CD4-positive, alpha-beta T cell treated with Interleukin-4 for 1 hour (primary cell): ENCODE measurements around the gene TM4SF1.
"Not testable (repeated sequence)": the region's sequence is repeated elsewhere in the genome, so short reads cannot be mapped to it uniquely, and the experiment has no call there.

ENCODE experiments used
- DNase-seq, 2 donors: peaks; one replicate each; pipeline ENCODE4 v3.0.0-alpha.2; 2020 to 2022

The TM4SF1 gene

DNA sequence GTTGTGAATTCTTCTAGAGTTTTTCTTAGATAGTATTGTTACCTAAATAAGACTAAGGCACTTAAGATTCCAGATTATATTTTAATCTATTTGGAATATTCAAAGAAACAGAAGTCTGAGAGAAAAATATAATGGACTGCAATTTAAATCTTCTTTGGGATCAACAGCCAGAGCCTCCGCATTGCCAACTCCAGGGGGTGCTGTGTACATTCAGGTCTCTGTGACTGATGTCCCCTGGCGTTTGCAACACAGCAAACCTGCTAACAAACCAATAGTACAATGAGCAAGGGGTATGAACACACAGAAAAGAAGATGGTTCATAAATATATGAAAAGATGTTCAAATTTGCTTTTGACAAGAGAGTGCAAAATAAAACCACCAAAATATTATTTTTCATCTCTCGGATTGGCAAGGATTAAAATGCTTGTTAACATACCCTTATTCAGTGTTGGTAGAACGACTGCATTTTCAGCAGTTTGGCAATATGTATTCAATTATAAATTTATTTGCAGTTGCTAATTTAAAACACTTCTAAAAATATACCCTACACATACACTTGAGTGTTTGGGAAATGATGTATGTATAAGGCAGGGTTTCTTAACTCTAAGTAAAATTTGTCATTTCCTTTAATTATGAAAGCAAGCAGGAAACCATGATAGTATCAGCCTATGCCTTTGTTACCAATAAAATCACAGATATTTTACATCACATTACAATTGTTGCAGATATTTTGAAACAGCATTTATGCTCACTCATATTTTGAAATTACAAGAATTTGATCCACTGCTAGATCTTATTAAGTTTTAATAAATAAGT is 16.1 kb upstream of the TM4SF1 start:
- peak; percentile 16 to 44 for DNase-seq

DNA sequence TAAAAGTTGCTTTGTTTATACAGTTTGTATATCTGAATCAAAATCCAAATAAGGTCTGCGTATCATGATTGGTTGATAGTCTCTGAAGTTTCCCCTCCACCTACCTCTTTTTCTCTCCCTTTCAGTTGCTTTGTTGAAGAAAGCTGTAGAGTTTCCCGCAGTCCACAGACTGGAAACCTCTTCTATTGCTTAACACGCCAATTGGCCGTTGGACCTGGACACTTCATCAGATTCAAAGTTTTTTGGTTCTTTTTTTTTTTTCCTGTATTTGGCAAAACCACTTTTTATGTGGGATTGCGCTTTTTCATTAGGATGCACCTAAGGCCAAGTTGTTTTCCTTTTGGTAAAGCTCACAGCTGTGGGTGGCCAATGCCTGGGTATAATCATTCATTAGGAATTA is 14.5 kb upstream of the TM4SF1 start:
- no peak for DNase-seq

DNA sequence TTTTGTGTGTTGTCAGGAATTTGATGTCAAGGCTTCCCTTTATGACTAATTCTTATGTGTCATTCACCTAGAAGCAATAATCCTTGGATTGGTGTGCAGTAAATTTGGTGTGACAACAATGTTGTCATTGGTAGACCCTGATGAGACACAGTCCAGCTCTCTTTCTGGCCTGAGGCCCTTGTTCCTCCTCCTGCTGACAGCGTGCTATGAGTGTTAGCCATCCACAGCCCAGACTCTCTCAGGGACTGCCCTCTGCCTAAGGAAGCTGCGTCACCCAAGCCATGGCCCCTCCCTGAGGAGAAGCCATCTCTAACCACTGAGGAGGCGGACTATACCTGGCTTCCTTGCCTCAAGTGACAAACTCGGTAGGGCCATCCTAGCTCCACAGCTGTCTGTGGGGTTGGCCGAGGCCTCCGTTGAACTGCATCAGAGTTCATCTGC is 13.3 kb upstream of the TM4SF1 start:
- no peak for DNase-seq

DNA sequence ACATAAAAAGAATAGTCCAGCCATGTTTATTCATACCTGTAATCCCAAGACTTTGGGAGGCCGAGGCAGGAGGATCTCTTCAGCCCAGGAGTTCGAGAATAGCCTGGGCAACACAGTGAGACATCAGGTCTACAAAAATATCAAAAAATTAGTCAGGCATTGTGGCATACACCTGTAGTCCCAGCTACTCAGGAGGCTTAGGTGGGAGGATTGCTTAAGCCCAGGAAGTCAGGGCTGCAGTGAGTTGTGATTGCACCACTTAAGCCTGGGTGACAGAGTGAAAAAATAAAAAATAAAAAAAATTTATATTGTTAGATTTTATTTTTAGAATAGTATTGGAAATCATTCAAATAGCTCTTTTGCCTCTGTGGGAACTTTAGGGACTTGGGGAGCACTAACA is 12.8 kb upstream of the TM4SF1 start:
- no peak for DNase-seq

DNA sequence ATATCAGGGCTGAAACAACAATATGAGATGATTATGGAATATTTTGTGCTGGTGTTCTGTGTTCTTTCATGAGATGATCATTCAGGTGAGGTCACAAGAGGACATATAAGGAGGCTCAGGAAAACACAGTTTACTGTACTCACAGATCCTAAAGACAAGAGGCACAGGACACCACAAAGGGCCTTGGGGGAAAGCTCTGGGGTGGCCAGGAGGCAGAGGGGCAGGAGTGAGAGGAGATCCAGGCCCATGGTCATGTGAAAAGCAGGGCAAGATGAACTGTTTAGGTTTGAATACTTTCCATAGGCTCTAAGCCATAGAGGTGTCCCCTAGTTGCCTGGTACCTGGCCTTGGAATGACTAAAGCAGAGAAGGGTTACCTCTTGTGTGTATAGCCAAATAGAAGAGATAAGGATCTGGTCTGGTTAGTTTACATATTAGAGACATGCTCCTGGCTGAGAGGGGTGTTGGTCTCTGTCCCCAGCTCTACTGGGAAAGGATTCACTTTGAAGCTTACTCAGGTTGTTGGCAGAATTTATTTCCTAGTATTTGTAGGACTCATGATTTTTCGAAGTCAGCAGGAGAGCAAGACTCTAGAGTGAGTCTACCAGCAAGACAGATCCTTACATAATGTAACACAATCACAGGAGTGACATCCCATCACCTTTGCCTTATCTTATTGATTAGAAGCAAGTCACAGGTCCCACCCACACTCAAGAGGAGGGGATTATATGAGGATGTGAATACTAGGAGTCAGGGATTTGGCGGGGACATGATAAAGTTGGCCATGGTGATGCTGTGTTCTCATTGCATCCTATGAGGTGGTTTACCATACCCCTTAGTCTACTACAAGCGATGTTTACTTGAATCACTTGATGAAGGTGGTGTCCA is 11.3 kb upstream of the TM4SF1 start:
- DNase-seq: no peak

DNA sequence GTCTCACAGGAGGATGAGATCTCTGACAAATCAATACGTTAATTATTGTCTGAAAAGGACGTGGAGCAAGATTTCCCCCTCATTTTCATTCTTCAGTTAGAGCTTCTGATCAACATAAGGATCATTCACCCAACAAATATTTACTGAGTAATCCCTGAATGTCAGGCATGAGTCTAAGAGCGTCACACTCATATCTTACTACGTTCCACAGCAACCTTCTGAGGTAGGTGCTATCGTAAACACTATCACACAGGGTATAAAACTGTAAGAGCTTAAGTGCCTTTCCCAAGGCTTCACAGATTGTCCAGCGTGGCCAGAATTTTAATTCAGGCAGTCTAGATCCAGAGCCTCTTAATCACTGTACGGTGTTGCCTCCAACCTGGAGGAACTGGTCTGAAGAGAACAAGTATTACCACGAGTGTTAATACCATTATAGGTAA is 10.6 kb upstream of the TM4SF1 start:
- DNase-seq: no peak

DNA sequence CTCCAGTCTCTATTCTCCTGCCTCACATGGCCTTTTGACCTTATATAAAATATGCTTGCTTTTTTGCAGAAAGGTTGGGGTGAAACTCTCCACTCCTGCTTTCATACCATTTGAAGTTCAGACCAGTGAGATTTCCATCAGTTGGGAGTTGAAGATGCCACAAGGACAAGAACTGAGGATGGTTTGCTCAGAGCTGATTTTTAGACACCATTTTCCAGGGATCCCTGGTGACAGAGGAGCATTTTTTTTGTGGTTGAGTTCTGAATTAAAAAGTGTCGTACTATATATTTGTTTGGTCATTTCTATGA is 8.8 kb upstream of the TM4SF1 start:
- no peak for DNase-seq

DNA sequence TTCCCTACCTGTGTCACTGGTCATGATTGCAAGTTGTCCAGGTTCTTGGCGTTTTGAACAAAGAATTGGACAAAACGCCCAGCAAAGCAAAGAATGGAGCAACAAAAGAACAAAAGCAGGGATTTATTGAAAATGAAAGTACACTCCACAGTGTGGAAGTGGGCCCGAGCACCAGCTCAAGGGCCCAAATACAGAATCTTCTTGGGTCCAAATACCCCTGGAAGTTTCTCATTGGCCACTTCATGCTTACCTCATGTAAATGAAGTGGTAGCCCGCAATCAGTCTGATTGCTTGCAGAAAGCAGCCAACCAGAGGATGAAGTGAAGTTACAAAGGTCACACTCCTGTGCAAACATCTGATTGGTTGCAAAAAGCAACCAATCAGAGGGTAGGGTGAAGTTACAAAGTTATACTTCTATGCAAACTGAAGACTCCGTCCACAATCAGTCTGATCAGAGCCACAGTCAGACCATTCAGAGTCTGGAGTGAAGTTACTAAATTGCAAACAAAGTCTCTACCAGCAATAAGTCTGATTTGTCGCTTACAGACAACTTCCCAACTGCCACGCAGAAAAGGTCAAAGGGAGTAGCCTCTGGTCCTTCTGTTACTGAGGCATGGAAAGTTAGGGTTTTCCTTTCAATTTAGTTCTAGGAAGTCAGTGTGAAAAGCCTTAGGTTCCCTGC is 8.3 kb upstream of the TM4SF1 start:
- DNase-seq: no peak

DNA sequence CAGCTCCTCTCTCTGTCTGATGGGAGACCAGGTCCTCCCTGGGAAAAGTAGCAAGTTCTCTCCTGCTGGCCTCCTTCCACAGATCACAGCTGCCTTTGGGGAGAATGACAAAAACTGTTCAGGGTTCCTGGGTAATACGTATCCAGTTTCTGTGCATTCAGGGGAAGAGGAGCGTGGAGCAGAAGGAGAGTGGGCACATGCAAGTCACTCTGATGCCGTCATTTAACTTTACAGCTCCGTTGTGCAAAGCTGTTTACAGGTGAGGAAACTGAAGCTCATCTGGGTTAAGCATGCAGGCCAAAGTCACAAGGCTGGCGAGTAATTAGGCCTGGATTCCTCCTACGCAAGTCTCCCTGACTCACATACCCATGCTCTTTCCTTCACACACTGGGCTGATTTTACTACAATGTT is 7.5 kb upstream of the TM4SF1 start:
- no peak for DNase-seq

DNA sequence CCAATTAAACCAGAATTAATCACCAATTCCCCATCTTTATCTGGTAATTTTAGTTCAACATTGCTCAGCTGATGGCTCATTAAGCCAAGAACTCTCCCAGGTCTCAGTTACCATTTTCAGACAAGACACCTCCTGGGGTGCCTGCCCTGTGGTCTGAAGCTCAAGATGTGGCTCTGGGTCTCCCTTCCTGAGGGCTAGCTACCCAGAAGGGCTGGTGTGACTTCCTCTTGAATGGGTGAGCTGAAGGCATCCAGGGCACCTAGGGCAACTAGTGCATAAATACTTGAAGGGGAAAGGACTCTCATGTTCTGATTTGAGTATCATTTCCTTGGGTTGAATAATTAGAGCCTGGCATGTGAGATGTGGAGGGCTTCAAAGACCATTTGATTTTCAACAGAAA is 6.7 kb upstream of the TM4SF1 start:
- DNase-seq: no peak

DNA sequence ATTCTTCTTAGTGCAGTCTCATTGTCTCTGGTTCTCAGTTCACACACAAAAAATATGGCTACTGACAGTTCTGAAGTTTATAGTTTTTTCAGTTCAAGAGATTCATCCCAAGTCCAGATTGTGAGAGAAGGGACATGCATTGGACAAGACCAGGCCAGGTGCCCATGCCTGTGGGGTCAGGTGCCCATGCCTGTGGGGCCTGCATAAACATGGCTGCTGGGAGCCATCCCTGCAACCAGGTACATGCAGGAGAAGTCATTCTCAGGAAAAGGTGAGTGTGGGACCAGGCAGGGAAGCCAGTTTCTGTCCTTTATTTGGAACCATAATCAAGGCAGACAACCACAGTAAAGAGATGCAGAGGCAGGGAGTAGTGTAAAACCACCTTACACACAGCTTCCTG is 6.3 kb upstream of the TM4SF1 start:
- no peak for DNase-seq

DNA sequence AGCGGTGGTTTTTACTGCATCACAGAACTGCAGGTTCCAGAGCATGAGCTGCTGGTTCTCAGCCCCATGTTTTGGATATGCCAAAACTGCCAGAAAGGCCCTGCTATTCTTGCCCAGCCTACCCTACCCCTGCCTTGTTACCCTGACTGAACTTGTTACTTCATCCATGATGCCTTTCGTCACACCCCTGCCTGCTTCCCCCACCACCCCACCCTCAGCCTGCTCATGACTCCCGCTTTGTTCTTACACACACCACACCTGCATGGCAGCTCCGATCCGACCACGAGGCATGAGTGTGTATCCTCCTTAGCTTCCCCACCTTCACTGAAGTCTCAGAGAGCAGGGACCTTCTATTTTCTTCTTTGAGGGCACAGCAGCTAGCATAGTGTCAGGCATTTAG is 5.1 kb upstream of the TM4SF1 start:
- no peak for DNase-seq

DNA sequence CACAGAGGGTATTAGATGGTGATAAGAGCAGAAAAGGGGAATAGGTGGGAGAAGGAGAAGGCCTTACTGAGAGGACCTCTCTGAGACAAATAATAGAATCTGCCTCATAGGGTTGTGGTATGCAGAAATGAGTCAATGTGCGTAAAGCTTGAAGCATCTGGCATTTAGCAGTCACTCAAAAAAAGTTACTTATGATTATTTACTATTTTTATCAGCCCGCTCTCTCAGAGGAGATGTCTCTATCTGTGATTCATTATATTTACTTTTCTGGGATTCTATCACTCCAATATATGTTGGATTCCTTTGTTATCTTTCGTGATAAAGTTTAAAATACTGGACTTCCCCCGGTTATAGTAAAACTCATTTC is 4.6 kb upstream of the TM4SF1 start:
- no peak for DNase-seq

DNA sequence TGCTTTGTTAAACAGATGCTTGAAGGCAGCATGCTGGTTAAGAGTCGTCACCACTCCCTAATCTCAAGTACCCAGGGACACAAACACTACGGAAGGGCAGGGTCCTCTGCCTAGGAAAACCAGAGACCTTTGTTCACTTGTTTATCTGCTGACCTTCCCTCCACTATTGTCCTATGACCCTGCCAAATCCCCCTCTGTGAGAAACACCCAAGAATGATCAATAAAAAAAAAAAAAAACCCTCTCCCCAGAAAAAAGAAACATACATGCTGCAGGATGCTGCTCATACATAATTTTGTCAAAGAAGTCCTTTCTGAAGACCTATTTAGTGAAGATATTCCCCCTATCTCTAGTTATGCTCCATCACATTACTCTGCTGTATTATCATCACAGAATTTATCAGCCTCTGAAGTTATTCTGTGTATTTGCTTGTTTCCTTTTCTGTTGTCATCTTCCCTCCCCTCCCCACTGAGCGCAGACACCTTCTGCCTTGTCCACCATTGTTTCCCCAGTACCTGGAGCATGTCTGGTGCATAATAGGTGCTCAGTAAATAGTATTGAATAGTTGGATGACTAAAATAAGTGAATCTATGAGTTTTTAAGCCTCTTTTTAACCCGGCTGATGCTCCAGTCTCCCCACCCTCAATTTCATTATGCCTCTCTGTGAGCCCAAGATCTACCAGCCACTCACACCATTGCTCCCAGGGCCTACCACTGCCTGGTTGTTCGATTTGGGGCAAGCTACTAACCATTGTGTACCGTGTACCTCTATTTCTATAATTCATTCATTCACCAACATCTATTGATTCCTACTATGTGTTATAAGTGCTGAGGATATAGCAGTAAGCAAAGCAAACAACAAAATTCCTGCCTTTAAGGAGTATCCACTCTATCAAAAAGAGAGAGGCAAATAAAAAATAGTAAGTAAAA is 4.0 kb upstream of the TM4SF1 start:
- no peak for DNase-seq

DNA sequence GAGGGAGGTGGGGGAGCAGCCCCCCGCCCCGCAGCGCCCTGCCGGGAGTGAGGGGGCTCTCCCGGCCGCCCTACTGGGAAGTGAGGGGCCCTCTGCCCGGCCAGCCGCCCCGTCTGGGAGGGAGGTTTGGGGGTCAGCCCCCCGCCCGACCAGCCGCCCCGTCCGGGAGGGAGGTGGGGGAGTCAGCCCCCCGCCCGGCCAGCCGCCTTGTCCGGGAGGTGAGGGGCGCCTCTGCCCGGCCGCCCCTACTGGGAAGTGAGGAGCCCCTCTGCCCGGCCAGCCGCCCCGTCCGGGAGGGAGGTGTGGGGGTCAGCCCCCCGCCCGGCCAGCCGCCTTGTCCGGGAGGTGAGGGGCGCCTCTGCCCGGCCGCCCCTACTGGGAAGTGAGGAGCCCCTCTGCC is 2.8 kb upstream of the TM4SF1 start:
- DNase-seq: not testable (repeated sequence)

DNA sequence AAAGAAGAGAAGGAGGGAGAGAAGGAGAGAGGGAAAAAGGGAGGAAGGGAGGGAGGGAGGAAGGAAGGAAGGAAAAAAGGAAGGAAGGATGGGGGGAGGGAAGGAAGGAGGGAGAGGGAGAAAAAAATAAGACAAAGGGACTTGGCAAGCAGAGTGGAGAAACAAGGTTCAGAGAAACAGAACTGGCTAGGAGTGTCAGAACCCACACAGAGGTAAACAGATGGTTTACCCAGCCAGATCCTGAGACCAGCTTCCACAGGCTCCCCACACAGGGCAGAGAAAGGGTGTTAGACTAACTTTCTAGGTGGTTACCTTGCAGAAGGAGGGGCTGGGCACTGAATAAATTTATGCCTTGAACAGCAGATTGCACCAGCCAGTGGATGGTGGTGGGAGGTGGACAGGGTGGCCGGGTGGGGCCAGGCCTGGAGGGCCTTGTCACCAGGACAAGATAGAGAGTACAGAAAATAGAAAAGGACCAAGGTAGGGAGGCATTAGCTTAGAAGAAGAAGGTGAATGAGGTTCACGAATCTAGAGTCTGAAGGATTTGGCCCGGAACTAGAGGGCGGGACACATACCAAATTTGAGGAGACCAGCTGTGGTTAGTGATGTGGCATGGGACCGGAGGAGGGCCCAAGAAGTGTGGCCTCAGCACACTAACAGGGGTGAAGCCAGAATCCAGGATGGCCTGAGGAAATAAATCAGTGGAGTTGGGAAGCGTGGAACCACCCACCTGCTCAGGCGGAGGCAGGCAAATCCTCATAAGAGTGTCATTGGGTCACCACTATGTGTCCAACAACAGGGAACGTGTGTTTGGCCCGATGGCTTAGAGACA is 1.2 kb upstream of the TM4SF1 start:
- no peak for DNase-seq

DNA sequence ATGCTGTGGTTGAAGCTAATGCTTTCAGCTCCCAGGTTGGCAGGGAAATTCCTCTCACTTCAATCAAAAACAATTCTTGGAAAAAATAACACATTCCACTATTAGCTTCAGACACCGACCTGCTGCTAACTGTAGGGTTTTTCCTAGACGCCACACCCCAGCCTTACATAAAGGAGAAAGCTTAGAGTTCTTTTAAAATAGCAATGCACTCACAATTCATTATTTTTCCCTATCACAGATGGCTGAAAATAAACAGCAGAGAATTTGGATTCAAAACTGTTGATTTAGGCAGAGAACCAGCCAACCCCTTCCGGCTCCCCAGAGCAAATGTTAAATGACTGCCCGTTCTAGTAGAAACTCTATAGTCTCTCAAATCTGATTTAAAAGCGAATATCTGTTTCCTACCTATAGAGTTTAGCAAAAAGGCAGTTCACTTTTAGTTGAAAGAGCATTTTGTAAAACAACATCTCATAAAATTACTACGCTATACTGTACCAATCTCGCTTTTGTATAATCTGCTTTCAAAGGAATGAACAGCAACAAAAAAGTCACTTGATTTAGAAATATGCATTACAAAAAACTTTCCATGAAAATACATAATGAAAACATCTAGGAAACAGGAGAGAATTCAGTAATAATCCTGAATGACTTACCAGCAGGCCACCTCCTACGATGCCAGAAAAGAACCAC is 586 bp downstream of the TM4SF1 start:
- no peak for DNase-seq

DNA sequence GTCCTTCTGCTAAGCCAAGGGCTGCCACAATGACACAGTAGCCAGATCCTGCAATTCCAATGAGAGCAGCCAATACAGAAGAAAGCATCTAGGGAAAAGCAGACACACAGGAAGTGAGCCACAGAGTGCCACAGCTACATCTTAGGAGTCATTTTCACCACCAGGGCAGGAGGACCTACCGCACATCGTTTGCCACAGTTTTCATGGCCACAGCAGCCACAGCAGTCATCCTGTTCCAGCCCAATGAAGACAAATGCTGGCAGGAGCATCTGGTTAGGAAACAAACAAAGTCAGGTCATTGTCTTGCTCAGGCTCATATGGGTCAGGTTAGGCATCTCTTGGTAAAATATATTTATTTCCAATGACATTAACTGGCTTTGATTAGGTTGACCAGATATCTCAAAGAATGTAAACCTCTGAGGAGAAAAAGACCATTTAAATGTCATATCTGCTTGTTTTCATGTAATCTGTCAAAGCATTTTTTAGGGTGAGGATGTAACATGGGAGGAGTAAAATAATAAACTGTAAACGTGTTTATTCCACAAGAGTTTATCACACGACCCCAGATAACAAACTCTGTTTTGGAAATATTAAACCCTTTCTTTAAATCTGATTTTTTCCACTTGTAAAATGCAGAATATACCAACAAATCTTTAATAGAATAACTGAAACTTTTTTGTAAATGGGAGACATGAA is 1.8 kb downstream of the TM4SF1 start:
- no peak for DNase-seq

DNA sequence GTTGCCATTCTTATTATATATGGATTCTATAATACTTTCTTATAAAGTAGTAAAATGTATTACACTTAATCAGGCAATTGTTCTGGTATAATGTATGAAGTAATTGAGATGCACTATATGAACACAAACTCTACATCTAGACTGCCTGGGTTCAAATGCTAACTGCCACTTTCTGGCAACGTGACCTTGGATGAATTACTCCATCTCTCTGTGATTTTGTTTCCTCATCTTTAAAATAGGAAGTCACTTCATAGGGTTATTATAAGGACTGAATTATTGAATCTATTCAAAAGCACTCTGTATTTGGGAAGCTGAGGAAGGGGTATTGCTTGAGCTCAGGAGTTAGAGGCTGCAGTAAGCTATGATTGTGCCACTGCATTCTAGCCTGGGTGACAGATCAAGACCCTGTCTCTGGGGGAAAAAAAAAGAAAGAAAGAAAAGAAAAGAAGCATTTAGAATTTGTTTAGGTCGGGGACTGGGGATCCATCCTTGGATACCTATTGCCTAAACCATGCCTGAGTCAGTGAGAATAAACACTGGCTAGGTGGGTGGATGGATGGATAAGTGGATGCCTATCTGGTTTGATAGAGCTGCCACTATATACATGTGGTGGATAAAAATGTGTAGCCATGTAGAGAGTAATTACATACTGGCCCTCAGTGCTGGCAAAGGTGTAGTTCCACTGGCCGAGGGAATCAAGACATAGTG is 2.5 kb downstream of the TM4SF1 start:
- no peak for DNase-seq

DNA sequence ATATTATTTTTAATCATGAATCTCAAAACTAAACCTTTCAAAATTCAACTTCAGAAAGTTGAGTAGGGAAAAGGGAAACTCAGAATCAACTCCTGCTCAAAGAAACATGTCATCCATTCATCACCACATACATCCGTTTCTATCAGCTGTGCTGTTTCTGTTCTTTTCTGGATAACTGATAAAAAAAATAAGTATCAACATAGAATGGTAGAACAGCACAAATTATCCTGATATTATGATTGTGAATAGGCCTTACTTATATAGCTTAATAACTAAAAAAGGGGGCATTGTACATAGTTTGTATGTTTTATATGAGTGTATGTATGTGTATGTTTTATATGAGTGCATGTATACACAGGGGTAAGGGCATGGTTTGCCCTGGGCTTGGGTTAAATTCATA is 3.1 kb downstream of the TM4SF1 start:
- DNase-seq: no peak
